Neuron (in vitro differentiated cells): ENCODE results near the gene ATAT1.
"Not testable (repeated sequence)": the region's sequence is repeated elsewhere in the genome, so short reads cannot be mapped to it uniquely, and the experiment has no call there.

ENCODE experiments used
- H2AFZ ChIP-seq: one replicate; pipeline ENCODE4 v1.6.1; 2013; ENCODE audit warnings: low read depth, mild to moderate bottlenecking, inconsistent platforms, low read length, moderate library complexity
- H3K27me3 ChIP-seq: one replicate; pipeline ENCODE4 v1.6.1; 2013; ENCODE audit warnings: low read length; ENCODE audit not compliant: insufficient read depth
- H3K36me3 ChIP-seq: one replicate; pipeline ENCODE4 v1.6.1; 2013; ENCODE audit warnings: low read length; ENCODE audit not compliant: insufficient read depth
- H3K4me1 ChIP-seq: one replicate; pipeline ENCODE4 v1.6.1; 2013; ENCODE audit warnings: low read length; ENCODE audit not compliant: insufficient read depth
- H3K4me3 ChIP-seq: 2 replicates; pipeline ENCODE4 v1.5.1; 2013; ENCODE audit warnings: mild to moderate bottlenecking, low read length, moderate library complexity
- H3K9me3 ChIP-seq: one replicate; pipeline ENCODE4 v1.6.1; 2013; ENCODE audit warnings: low read length

ATAT1 gene

DNA sequence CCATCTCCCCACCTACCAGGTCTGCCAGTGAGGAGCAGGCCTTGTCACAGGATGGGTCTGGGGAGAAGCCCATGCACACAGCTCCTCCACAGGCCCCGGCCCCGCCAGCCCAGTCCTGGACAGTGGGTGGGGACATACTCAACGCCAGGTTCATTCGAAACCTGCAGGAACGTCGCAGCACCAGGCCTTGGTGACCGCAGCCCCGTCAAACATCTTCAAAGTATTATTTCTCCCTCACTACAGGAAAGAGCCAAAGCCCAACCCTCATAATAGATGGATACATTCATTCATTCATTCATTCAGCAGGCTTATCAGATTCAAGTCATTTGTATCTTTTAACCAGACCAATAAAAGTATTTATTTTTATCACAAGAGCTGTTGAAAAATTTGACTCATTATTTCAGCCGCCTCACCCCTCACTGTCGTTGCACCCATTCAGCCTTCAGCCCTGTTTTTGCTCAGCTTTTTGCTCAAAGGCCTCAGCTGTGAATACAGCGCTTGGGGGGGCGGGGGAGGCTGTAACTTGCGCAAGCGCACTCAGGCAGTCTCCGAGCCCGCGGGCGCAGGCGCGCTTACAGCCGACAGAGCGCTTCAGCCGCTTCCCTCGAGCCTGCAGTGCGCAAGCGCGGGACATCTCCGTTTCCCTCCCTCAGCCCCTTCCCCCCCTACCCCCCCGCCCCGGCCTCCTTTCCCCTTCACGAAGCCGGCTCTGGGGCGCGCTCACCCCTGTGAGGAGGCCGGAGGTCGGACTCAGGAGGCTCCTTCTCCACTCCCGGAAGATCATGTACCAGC lies 20.0 kb downstream of the ATAT1 start, which contains the start of gene C6orf136:
TSS of gene C6orf136 (plus strand) at position 684 of the 792 bp plus-strand sequence. CDS start at position 783, 99 bp downstream.
- peaks cover 16% of the 10 kb centered on the region for H3K4me1 ChIP-seq
- H3K36me3 ChIP-seq, result peaks cover 47% of the 10 kb centered on the region
- H2AFZ ChIP-seq, result peak within 1 kb of the TSS; percentile 90
- H3K9me3 ChIP-seq, result no peaks in the 10 kb centered on the region
- peak within 1 kb of the TSS; percentile 94 for H3K4me3 ChIP-seq
- no peaks in the 10 kb centered on the region for H3K27me3 ChIP-seq

DNA sequence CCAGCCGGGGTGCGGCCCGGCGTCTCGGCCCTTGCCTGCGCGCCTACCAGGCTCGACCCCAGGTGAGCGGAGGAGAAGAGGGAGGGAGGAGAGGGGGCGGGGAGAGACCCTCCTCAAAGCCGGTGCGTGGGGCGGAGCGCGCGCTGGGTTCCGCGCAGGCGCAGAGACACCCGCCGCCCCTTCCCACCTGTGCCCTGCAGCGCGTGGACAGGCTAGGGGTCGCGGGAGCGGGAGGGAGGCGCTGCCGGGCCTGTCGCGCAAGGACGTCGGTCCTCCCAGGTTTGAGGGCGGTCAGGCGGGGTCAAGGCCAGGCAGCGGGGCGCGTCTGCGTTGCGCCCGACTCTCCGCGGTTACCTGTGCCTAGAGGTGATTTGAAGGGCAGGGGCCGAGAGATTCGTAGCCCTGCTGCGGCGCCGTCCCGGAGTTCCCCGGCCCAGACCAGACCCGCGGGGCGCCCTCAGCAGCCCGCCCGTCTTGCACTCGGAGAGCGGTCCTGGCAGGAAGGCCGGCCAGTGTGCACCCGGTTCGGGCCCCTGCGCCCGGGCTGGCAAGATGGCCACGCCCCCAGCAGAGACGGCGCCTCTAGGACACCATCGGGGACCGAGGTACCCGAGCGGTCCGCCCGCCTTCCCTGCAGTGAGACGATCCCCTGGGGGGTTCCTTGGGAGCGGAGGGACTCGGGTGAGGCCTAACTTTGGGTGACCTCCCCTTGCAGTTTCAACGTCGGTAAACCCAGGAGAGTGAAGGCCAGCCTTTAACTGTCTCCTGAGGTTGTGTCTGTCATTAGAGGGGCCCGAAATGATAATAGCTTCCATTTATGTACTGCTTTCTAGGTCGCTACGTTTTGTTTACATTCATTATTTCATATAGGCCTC lies 20.8 kb downstream of the ATAT1 start:
- Histone ChIP-seq H3K9me3 (no peaks in the 10 kb centered on the region), H3K4me1 (peaks cover 16% of the 10 kb centered on the region), H2AFZ (peak overlapping the region; percentile 90), H3K36me3 (peaks cover 49% of the 10 kb centered on the region), H3K27me3 (no peaks in the 10 kb centered on the region), H3K4me3 (peak overlapping the region; percentile 94)

GRCh38 chr6:30651143-30651542 lies 24.5 kb downstream of the ATAT1 start:
- Histone ChIP-seq H3K4me1 (peaks cover 11% of the 10 kb centered on the region), H3K9me3 (no peaks in the 10 kb centered on the region), H3K4me3 (no peak overlapping the region), H3K36me3 (peaks cover 53% of the 10 kb centered on the region), H3K27me3 (no peaks in the 10 kb centered on the region), H2AFZ (no peak overlapping the region)

DNA sequence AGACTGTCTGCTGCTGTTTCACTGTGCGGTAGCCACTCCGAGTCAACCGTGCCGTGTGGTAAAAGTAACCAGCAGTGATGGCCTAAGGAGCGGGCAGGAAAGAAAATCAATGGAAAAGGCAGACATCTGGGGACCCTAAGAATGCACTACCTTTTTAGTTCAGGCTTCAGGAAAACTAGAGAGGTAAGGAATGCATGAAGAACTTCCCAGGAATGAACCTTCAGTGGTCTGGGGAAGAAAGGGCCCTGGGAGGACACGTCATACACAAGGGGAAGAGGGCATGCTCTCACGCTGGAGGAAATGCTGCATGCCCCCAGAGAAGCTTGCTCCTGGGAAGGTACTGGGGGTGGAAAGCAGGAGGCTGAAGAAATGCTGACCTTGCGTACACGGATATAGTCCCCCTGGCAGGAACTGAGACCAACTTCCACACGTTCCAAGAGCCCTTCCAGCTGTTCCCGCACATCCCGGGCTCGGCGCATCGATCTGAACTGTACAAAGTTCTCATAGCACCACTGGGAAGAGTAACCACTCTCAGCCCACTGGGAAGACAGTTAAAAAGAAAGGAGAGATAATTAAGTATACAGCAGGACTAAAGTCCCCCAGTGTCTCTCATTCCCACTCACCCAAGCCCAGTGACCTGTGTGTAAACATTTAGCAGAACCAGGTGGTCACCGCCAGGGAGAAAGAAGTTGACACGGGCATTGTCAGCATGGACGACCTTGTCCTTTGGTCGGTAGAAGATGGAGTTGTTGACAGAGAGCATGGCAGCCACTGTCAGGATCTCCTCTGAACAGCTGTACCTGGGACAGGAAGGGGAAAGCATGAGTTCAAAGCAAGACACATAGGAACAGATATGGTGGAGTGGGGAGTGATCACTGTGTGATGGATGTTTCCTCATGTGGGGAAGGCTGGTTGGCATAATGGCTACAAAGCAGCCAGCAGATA lies 28.4 kb downstream of the ATAT1 start:
- no peaks in the 10 kb centered on the region for H3K4me1 ChIP-seq
- H2AFZ ChIP-seq, result no peak overlapping the region
- H3K4me3 ChIP-seq, result no peak overlapping the region
- no peaks in the 10 kb centered on the region for H3K9me3 ChIP-seq
- peaks cover 82% of the 10 kb centered on the region for H3K36me3 ChIP-seq
- no peaks in the 10 kb centered on the region for H3K27me3 ChIP-seq

GRCh38 chr6:30655743-30656094 lies 29.0 kb downstream of the ATAT1 start:
- Histone ChIP-seq H3K36me3 (peaks cover 86% of the 10 kb centered on the region), H3K4me1 (no peaks in the 10 kb centered on the region), H2AFZ (no peak overlapping the region), H3K27me3 (no peaks in the 10 kb centered on the region), H3K4me3 (no peak overlapping the region), H3K9me3 (no peaks in the 10 kb centered on the region)

GRCh38 chr6:30656513-30656912 lies 29.8 kb downstream of the ATAT1 start:
- H3K4me1 ChIP-seq, result no peaks in the 10 kb centered on the region
- no peaks in the 10 kb centered on the region for H3K27me3 ChIP-seq
- no peak overlapping the region for H3K4me3 ChIP-seq
- H2AFZ ChIP-seq, result no peak overlapping the region
- peaks cover 83% of the 10 kb centered on the region for H3K36me3 ChIP-seq
- H3K9me3 ChIP-seq, result no peaks in the 10 kb centered on the region

- H3K27me3 ChIP-seq, result no peaks in the 10 kb centered on the region
- H3K9me3 ChIP-seq, result no peaks in the 10 kb centered on the region
- H3K36me3 ChIP-seq, result peaks cover 83% of the 10 kb centered on the region
These were observed 30.8 kb downstream of the ATAT1 start for GRCh38 chr6:30657454-30657853.

DNA sequence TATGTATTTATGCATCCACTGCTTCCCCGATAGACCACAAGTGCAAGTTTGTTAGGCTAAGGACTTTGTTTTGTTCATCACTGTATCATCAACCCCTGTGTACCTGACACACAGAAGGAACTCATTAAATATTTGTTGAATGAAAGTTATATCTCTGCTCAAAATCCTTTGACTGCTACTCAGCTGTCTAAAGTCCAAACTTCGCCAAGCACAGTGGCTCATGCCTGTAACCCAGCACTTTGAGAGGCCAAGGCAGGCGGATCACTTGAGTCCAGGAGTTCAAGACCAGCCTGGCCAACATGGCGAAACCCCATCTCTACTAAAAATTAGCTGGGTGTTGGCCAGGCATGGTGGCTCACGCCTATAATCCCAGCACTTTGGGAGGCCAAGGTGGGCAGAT lies 31.2 kb downstream of the ATAT1 start:
- H3K27me3 ChIP-seq, H3K4me3 ChIP-seq, H3K9me3 ChIP-seq, H2AFZ ChIP-seq, H3K4me1 ChIP-seq: not testable (repeated sequence)
- peaks cover 83% of the 10 kb centered on the region for H3K36me3 ChIP-seq

More at GRCh38 chr6:30657454-30657853, 30.8 kb downstream of the ATAT1 start:
- Histone ChIP-seq H3K4me1 (no peaks in the 10 kb centered on the region), H2AFZ (no peak overlapping the region), H3K4me3 (no peak overlapping the region)

GRCh38 chr6:30664994-30665767 lies 38.5 kb downstream of the ATAT1 start:
- peaks cover 69% of the 10 kb centered on the region for H3K36me3 ChIP-seq
- no peaks in the 10 kb centered on the region for H3K27me3 ChIP-seq
- H3K4me3 ChIP-seq, result no peak overlapping the region
- no peaks in the 10 kb centered on the region for H3K4me1 ChIP-seq
- no peaks in the 10 kb centered on the region for H3K9me3 ChIP-seq
- no peak overlapping the region for H2AFZ ChIP-seq

DNA sequence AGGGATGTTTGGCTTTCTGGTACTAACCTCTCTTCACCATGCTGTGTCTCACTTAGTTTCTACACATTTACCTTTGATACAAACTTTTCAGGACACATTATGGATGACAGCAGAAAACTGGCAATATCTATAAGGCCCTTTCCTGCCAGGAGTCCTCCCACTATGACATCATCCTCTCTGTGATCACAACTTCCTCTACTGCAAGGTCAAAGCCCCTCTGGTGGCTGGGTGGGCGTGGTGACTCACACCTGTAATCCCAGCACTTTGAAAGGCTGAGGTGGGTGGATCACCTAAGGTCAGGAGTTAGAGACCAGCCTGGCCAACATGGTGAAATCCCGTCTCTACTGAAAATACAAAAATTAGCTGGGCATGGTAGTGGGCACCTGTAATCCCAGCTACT lies 39.6 kb downstream of the ATAT1 start:
- H3K9me3 ChIP-seq, H2AFZ ChIP-seq, H3K4me1 ChIP-seq, H3K4me3 ChIP-seq, H3K27me3 ChIP-seq: not testable (repeated sequence)
- peaks cover 73% of the 10 kb centered on the region for H3K36me3 ChIP-seq

GRCh38 chr6:30670760-30671527 lies 44.3 kb downstream of the ATAT1 start:
- no peak overlapping the region for H3K4me3 ChIP-seq
- peaks cover 33% of the 10 kb centered on the region for H3K36me3 ChIP-seq

More at GRCh38 chr6:30670760-30671527, 44.3 kb downstream of the ATAT1 start:
- Histone ChIP-seq H3K4me1 (peaks cover 7% of the 10 kb centered on the region), H3K27me3 (no peaks in the 10 kb centered on the region), H2AFZ (no peak overlapping the region), H3K9me3 (no peaks in the 10 kb centered on the region)
